ENCODE measurements around the gene SERPINE3.

DNA sequence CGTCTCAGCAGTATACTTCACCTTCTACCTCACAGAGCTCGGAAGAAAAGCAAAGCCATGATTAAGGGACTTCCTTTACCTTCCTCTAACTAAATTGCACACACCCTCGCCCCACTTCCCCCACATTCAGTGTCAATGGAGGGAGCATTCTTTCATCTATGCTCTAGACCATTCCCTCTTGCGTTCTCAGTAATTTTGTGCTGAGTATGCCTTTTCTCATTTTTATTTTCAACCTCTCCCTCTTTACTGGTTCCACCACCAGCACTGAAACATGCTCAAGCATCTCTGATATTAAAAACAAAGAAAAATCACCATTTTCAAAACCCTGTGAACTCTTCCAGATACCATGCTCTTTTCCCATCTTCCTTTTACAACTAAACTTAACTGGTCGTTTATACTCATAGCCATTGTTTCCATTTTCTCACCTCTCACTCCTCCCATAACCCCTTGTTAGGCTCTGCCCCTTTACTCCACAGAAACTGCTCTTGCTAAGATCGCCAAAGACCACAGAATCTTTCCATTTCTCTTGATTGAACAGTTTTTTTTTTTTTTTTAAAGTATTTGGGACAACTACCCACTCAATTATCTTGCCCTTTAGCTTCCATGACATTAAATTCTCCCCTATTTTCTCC lies 32.4 kb downstream of the SERPINE3 start:
- TF ChIP-seq POLR2A (IDR thresholded peaks at IDR 0.05; ENCODE audit: low read depth, low read length) (no peak), POLR2AphosphoS5 (IDR thresholded peaks at IDR 0.05; ENCODE audit: low read depth, low read length) (no peak), SPI1 (IDR thresholded peaks at IDR 0.05; ENCODE audit: low read depth, low read length) (no peak), POU2F2 (IDR thresholded peaks at IDR 0.05; ENCODE audit: low read depth, low read length) (no peak), TAF1 (IDR thresholded peaks at IDR 0.05; ENCODE audit: low read depth, low read length) (no peak), PAX5 (IDR thresholded peaks at IDR 0.05; ENCODE audit: insufficient read depth, low read length, severe bottlenecking) (no peak)

All from GM12891 (cell line).